ENCODE data around the gene NMNAT2.

DNA sequence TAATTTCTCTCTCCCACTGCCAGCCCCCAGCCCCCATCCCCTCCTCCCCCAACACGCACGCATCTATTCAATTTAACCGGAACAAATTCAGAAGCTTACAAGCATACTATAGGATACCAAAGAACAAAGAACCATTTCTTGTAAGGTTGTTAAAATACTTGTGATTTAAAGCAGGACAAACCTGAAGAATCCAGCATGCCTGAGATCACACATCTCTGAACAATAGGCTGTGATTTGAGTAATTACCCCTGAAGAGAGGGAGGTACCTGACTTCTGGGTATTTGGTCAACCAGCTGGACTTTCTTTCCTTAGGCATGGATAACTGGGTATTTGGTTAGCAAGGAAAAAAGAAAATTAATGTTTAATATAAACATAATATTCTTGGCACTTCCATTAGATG, 105.1 kb downstream of the NMNAT2 start:
- TF ChIP-seq, protein P1, sequence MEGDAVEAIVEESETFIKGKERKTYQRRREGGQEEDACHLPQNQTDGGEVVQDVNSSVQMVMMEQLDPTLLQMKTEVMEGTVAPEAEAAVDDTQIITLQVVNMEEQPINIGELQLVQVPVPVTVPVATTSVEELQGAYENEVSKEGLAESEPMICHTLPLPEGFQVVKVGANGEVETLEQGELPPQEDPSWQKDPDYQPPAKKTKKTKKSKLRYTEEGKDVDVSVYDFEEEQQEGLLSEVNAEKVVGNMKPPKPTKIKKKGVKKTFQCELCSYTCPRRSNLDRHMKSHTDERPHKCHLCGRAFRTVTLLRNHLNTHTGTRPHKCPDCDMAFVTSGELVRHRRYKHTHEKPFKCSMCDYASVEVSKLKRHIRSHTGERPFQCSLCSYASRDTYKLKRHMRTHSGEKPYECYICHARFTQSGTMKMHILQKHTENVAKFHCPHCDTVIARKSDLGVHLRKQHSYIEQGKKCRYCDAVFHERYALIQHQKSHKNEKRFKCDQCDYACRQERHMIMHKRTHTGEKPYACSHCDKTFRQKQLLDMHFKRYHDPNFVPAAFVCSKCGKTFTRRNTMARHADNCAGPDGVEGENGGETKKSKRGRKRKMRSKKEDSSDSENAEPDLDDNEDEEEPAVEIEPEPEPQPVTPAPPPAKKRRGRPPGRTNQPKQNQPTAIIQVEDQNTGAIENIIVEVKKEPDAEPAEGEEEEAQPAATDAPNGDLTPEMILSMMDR (IDR thresholded peaks at IDR 0.05; ENCODE audit: extremely low read depth in 1 of 2, insufficient read depth in 1 of 2, low read depth in 1 of 2, low read length in 2 of 2): no peak
- TF ChIP-seq POLR2A (IDR thresholded peaks at IDR 0.05; ENCODE audit: low read depth, low read length): no peak
